T-helper 2 cell treated with Interferon-gamma antibody and Interleukin-4, amounts not matched to agents 5 μg/mL and 100 μg/mL, for 36 hours (primary cell): Measurements from ENCODE around the gene MED26.
A peak's percentile ranks its signal among the peaks of the same experiment; 100 is the strongest.

Experiments used
- DNase-seq: peaks from one replicate; pipeline ENCODE4 v3.0.0; 2021; ENCODE audit warnings: low spot score
- H3K27ac Mint-ChIP-seq: one replicate; pipeline ENCODE4 v1.8.0; 2021; ENCODE audit warnings: mild to moderate bottlenecking, mixed read lengths
- H3K27me3 Mint-ChIP-seq: one replicate; pipeline ENCODE4 v1.8.0; 2021; ENCODE audit warnings: low read depth, mixed read lengths
- H3K36me3 Mint-ChIP-seq: one replicate; pipeline ENCODE4 v1.8.0; 2021; ENCODE audit warnings: low read depth, mixed read lengths
- H3K4me1 Mint-ChIP-seq: one replicate; pipeline ENCODE4 v1.8.0; 2021; ENCODE audit warnings: low read depth, mixed read lengths
- H3K4me3 Mint-ChIP-seq: one replicate; pipeline ENCODE4 v1.8.0; 2022; ENCODE audit warnings: mild to moderate bottlenecking, moderate library complexity, mixed read lengths
- H3K9me3 Mint-ChIP-seq: one replicate; pipeline ENCODE4 v1.8.0; 2021; ENCODE audit warnings: mixed read lengths

MED26 gene

DNA sequence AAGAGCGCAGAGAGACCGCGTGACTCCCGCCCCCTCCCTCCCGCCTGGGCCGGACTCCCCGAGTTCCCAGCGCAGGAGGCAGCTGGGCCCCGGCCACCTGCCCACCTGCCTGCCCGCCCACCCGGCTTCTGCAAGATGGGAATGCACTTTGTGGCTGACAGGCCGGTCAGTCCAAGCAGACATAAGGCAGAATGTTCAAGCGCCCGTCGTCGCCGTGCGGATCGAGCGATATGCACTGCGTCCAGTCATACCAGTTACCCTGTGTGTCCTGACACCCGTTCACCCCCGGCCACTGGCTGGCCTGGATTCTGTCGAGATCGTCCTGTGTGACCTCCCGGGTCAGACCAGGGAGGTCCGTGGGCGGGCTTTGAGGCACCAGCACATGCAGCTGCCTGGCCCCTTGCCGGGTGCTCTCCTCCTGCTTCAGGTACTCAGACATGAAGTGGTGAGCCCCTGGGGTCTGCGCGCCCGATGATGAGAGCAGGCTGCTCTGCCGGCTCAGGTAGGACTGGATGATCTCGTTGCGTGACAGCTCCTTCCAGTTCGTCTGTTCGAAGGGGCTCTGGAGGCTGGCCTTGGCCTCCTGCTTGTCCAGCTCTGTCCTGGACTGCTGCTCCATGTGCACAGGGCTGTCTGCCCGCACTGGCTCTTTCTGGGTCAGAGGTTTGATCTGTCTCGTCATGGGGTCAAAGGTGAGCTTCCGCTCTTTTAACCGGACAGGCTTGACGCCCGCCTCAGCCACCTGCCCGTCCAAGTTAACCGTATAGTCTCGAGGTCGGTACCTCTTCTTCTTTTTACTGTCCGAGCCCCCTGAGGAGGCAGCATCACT lies 51.9 kb downstream of the MED26 start:
- DNase-seq: no peak
- no peaks in the 10 kb centered on the region for H3K9me3 Mint-ChIP-seq
- no peaks in the 10 kb centered on the region for H3K27me3 Mint-ChIP-seq
- H3K4me1 Mint-ChIP-seq: peaks cover 33% of the 10 kb centered on the region
- no peak overlapping the region for H3K27ac Mint-ChIP-seq
- H3K36me3 Mint-ChIP-seq: peaks cover 48% of the 10 kb centered on the region
- H3K4me3 Mint-ChIP-seq: no peak overlapping the region

DNA sequence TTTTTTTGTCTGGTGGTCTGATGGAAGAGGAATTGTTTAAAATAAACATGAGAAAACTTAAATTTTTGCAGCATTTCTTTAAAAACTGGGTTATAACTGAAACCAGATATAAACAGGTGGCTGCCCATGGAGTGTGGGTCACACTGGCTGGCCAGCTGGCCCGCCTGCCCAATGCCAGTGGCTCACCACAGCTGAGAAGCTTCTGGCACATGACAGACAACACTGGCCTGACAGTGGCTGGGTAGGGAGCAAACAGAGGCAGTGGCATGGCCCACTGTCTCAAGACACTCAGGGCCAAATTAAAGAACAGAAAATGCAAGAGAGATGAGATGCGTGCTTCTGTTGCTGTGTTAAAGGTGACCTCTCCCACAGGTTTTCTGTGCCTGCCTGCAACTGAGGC lies 52.7 kb downstream of the MED26 start:
- no peak for DNase-seq
- no peak overlapping the region for H3K4me3 Mint-ChIP-seq
- peaks cover 50% of the 10 kb centered on the region for H3K36me3 Mint-ChIP-seq
- no peaks in the 10 kb centered on the region for H3K27me3 Mint-ChIP-seq
- no peaks in the 10 kb centered on the region for H3K9me3 Mint-ChIP-seq
- no peak overlapping the region for H3K27ac Mint-ChIP-seq
- peaks cover 36% of the 10 kb centered on the region for H3K4me1 Mint-ChIP-seq

DNA sequence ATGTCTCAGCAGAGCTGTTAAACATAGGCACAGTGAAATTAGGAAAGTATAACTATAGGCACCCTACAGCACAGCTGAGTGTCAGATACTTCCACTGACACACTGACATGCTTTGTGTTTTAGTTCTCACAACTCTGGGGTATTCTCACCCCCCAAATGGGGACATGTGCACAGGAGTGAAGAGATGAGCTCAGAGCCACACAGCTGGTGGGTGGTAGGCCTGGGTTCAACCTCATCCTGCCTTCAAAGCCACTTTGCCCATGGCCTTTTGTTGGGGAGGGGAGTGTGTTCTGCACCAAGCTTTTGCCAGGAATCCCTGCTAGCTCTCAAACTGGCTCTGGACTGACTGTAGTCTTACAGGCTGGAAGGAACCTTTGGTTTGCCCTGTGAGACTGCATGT lies 54.1 kb downstream of the MED26 start:
- Mint-ChIP-seq H3K36me3 (peaks cover 55% of the 10 kb centered on the region), H3K4me1 (peaks cover 39% of the 10 kb centered on the region), H3K27me3 (no peaks in the 10 kb centered on the region), H3K27ac (no peak overlapping the region), H3K4me3 (peak overlapping the region; percentile 94), H3K9me3 (no peaks in the 10 kb centered on the region)
- no peak for DNase-seq

DNA sequence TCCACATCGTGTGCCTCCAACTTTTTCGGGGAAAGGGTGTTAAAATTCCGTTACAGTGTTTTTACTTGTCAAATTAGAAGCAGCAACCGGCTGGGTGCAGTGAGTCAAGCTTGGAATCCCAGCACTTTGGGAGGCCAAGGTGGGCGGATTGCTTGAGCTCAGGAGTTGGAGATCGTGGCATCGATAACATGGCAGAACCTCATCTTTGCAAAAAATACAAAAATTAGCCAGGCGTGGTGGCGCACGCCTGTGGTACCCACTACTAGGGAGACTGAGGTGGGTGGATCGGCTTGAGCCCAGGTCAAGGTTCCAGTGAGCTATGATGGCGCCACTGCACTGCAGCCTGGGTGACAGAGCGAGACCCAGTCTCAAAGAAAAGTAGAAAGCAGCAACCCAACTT lies 54.7 kb downstream of the MED26 start:
- peak overlapping the region; percentile 94 for H3K4me3 Mint-ChIP-seq
- no peaks in the 10 kb centered on the region for H3K9me3 Mint-ChIP-seq

DNA sequence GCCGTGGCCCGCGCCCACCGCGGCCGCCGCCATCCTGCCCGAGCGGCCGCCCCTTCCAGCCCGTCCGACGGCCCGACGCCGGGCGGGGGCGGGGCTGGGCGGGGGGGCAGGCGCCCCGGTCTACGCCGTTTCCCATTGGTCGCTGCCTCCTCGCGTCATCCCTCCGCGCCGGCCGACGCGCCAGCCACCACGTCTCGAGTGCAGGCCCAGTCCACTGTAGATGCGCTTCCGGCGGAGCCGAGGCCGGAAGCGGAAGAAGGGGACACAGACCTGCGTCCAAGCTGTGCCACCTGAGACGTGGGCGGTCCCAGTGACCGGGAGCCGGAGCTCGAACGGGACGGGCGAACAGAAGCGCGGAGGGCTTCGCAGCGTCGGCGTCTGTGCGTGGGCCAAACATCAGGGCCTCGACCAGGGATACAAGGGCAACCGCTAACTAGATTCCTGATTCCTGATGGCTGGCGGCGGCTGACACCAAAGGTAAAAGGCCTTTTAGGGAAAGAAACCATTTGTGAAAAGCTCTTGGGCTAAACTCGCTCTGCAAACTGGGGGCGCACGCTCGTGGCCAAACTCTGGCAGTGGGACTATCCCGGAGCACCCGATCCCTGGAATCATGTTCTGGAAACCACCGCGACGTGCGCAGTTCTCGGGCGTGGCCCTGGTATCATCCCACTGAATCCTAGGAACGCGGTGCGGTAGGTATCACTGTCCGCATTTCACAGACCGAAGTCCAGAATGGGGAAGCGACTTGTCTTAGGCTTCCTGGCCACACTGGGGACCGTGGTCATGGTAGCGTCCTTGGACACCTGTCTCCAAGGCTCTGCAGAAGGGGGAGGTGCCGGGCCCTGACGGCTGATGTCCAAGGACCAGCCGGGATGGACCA lies 55.4 kb downstream of the MED26 start, which contains the start of gene SLC35E1:
TSS of gene SLC35E1 (minus strand) at position 84 of the 880 bp plus-strand sequence. CDS start at position 33, 51 bp downstream.
- no peaks in the 10 kb centered on the region for H3K27me3 Mint-ChIP-seq
- H3K27ac Mint-ChIP-seq: peak within 1 kb of the TSS; percentile 96
- H3K36me3 Mint-ChIP-seq: peaks cover 63% of the 10 kb centered on the region
- peak within 1 kb of the TSS; percentile 94 for H3K4me3 Mint-ChIP-seq
- H3K9me3 Mint-ChIP-seq: no peaks in the 10 kb centered on the region
- H3K4me1 Mint-ChIP-seq: peaks cover 43% of the 10 kb centered on the region
- peak; percentile 95 for DNase-seq

More for the DNA sequence above, 54.7 kb downstream of the MED26 start:
- H3K27me3 Mint-ChIP-seq: no peaks in the 10 kb centered on the region
- H3K36me3 Mint-ChIP-seq: peaks cover 58% of the 10 kb centered on the region
- H3K4me1 Mint-ChIP-seq: peaks cover 39% of the 10 kb centered on the region
- no peak for DNase-seq
- H3K27ac Mint-ChIP-seq: peak overlapping the region; percentile 96

DNA sequence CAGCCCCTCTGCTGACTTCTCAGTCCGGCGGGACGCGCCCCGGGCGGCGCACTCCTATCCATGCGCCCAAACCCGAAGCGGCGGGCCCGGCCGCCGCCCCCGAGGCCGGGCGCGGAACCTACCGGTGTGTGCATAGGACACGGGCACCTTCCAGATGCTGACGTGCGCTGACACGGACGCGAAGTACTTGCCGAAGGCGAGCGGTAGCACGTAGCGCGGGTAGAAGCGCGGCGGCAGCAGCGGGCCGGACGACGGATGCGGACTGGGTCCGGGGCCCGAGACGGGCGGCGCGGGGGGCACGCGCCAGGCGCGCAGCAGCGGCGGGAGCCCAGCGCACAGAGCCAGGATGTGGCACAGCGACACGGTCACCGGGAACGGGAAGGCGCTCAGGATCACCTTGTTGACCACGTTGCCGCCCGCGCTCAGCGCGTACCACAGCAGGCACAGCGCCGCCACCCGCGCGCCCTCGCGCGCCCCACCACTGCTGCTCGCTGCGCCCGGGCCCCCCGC lies 56.1 kb downstream of the MED26 start:
- DNase-seq: no peak
- Mint-ChIP-seq H3K27ac (peak overlapping the region; percentile 91), H3K9me3 (peaks cover under 1% of the 10 kb centered on the region), H3K27me3 (no peaks in the 10 kb centered on the region), H3K4me3 (peak overlapping the region; percentile 92), H3K36me3 (peaks cover 65% of the 10 kb centered on the region), H3K4me1 (peaks cover 44% of the 10 kb centered on the region)

DNA sequence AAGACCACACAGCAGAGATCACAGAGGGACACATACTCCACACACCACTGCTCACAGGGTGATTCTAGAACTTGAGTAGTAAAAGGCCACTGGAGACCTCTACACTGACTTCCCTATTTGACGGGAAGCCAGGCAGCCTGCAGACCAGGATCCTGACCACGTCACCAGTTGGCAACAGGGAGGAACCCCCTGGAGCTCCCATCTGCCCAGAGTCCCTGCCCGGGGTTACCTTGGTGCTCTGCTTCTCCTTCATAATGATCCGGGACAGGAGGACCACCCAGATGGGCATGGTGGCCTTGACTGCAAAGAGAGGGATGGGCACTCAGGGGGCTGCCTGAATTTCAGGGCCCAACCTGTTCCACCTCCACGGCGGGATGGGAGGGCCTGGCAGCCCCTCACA lies 56.7 kb downstream of the MED26 start:
- no peak for DNase-seq
- H3K27ac Mint-ChIP-seq: peak overlapping the region; percentile 91
- peaks cover 50% of the 10 kb centered on the region for H3K4me1 Mint-ChIP-seq
- peak overlapping the region; percentile 92 for H3K4me3 Mint-ChIP-seq
- no peaks in the 10 kb centered on the region for H3K27me3 Mint-ChIP-seq
- H3K9me3 Mint-ChIP-seq: peaks cover 7% of the 10 kb centered on the region
- H3K36me3 Mint-ChIP-seq: peaks cover 68% of the 10 kb centered on the region

DNA sequence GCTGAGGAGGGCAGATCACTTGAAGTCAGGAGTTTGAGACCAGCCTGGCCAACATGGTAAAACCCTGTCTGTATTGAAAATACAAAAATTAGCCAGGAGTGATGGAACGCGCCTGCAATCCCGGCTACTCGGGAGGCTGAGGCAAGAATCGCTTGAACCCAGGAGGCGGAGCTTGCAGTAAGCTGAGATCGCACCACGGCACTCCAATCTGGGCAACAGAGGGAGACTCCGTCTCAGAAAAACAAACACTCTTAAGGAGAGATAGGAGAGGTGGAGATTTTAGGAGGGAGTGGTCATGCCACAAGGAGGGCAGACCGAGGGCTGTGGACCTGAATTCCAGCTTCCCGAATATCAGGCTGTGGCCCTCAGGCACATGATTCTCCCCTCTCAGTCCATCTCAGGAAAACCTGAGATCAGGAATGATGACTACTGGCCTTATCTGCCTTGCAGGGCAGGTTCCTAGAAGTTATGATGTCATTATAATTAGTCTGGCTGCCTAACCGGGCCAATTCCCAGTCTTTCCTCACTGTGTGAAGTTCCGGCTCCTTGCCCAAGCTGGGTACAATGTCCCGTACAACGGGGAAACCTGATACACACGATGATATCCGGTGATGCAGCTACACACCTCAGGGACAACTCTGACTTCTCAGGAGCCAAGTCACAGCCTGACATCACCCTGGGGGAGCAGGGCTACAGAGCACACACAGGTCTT lies 58.2 kb downstream of the MED26 start:
- Mint-ChIP-seq H3K27me3 (no peaks in the 10 kb centered on the region), H3K4me1 (peaks cover 51% of the 10 kb centered on the region), H3K27ac (peak overlapping the region; percentile 45), H3K36me3 (peaks cover 66% of the 10 kb centered on the region), H3K9me3 (peaks cover 8% of the 10 kb centered on the region), H3K4me3 (peak overlapping the region; percentile 92)
- DNase-seq: no peak

DNA sequence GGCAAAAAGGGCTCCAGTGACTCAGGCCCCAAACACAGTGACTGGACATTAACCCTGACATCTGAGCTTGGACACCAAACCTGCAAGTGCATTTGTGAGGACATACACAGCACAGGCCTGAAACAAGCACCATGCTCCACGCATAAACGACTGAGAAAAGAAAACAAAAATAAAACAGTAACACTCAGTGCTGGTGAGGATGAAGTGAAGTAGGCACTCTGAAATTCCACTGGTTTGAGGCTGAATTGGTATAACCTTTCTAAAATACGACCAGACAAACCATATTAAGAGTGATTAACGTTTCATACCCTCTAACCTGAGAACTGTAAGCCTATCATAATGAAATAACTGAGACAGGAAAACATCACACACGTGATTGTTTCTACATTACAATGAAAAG lies 61.3 kb downstream of the MED26 start:
- H3K27me3 Mint-ChIP-seq: no peaks in the 10 kb centered on the region
- peaks cover 8% of the 10 kb centered on the region for H3K9me3 Mint-ChIP-seq
- peak overlapping the region; percentile 87 for H3K4me3 Mint-ChIP-seq
- H3K4me1 Mint-ChIP-seq: peaks cover 41% of the 10 kb centered on the region
- peaks cover 67% of the 10 kb centered on the region for H3K36me3 Mint-ChIP-seq
- H3K27ac Mint-ChIP-seq: peak overlapping the region; percentile 100
- no peak for DNase-seq

DNA sequence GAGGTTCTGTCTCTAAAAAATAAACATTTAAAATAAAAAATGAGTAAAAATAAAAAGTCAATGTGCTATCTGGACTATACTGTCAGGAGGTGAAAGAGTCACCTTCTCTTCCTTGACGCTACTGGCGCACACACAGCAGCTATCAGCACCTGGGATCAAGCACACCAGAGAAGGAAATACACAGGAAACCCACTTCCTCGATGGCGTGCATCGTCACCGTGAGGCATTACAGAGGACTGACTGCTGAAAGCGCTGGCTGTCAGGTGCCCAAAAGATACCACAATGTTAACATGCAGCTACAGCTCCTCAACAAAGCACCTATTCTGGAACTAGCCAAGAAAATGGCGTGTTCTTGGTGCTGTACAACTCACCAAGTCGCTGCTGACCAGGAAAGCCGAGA lies 61.8 kb downstream of the MED26 start:
- peak overlapping the region; percentile 87 for H3K4me3 Mint-ChIP-seq

DNA sequence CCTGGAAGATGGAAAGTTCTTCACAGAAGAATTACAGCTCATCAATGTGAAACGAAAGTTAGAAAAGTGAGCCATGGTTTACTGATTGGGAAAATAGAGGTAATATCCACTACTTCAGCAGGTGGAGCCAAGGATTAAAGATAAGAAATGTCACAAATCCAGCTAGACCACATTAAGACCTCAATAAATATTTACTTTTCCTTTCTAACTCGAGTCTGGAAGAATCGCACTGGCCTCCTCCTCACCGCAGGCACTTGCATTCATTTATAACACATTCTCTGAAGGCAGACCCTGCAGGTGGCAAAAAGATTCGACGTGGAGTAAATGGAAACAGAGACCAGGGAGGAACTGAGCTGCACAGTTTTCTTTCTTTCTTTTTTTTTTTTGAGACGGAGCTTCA lies 63.2 kb downstream of the MED26 start:
- Mint-ChIP-seq H3K36me3 (peaks cover 64% of the 10 kb centered on the region), H3K9me3 (peaks cover 8% of the 10 kb centered on the region), H3K27ac (peak overlapping the region; percentile 82), H3K4me1 (peaks cover 30% of the 10 kb centered on the region), H3K27me3 (no peaks in the 10 kb centered on the region), H3K4me3 (peak overlapping the region; percentile 29)
- DNase-seq: no peak

More for the DNA sequence above, 61.8 kb downstream of the MED26 start:
- Mint-ChIP-seq H3K4me1 (peaks cover 38% of the 10 kb centered on the region), H3K27ac (peak overlapping the region; percentile 100), H3K36me3 (peaks cover 68% of the 10 kb centered on the region), H3K9me3 (peaks cover 8% of the 10 kb centered on the region), H3K27me3 (no peaks in the 10 kb centered on the region)
- peak; percentile 82 for DNase-seq

DNA sequence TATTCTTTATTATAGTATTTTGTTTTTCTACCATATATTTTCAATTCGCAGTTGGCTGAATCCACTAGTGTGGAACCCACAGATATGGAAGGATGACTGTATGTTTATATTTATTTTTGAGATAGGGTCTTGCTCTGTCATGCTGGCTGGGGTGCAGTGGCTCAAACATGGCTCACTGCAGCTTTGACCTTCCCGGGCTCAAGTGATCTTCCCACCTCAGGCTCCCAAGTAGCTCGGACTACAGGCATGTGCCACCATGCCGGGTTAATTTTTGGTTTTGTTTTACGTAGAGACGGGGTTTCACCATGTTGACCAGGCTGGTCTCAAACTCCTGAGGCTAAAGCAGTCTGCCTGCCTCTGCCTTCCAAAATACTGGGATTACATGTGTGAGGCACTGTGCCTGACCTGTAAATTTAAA lies 65.4 kb downstream of the MED26 start:
- H3K4me1 Mint-ChIP-seq: peaks cover 20% of the 10 kb centered on the region
- no peaks in the 10 kb centered on the region for H3K27me3 Mint-ChIP-seq
- no peak overlapping the region for H3K4me3 Mint-ChIP-seq
- DNase-seq: no peak
- peaks cover 8% of the 10 kb centered on the region for H3K9me3 Mint-ChIP-seq
- peaks cover 52% of the 10 kb centered on the region for H3K36me3 Mint-ChIP-seq
- no peak overlapping the region for H3K27ac Mint-ChIP-seq

DNA sequence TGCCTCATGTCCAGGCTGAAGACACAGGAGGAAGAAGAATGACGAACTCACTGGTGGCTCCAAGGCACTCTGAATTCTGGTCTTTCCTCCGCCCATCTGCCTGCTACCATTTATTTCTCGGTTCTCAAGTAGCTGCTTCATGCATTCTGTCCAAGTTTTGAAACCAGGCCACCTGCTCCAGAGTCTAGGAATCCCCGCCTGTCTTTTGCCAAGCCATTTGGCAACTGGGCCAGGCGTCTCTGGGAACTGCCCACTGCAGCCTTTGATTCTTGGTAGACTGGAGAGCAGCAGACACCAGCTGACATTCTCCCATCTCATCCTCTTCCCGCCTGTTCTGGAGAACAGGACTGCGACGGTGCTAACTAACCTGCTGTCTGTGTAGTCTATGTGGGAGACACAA lies 66.6 kb downstream of the MED26 start:
- H3K27me3 Mint-ChIP-seq: no peaks in the 10 kb centered on the region
- DNase-seq: no peak
- H3K27ac Mint-ChIP-seq: no peak overlapping the region
- no peak overlapping the region for H3K4me3 Mint-ChIP-seq
- H3K9me3 Mint-ChIP-seq: peaks cover 2% of the 10 kb centered on the region
- peaks cover 15% of the 10 kb centered on the region for H3K4me1 Mint-ChIP-seq
- H3K36me3 Mint-ChIP-seq: peaks cover 47% of the 10 kb centered on the region
